Caki2 (cell line): ENCODE measurements around the gene CTRB1. TPM values are rescaled to one million over a fixed set of nuclear protein-coding genes. Genes with fewer than 3 reads are reported as not detected.

Experiments used
- total RNA-seq: library from RNA; depleted of rRNA; stranded (reverse); fragments of >200 nt; shearing (Covaris generic); gene quantifications from 2 replicates; pipeline ENCODE4 v1.2.3, GENCODE V29; 2014; ENCODE audit warnings: low replicate concordance; rRNA removed

Gene CTRB1
- total RNA-seq, 1 experiment from 2014 or later, result not detected

Other genes starting within 250 kb of the CTRB1 start
- gene WDR59, start 233.9 kb upstream of the CTRB1 start, total RNA-seq, result 15.8 and 24.2 TPM in 2 replicates
- gene ZNRF1, start 220.0 kb upstream of the CTRB1 start, total RNA-seq, result 66.7 and 104 TPM in 2 replicates
- 0.95 and 1.8 TPM in 2 replicates for gene LDHD, start 102.2 kb upstream of the CTRB1 start, total RNA-seq
- gene ZFP1, start 70.5 kb upstream of the CTRB1 start, total RNA-seq, result 7.9 and 14.4 TPM in 2 replicates
- gene CTRB2, start 11.8 kb upstream of the CTRB1 start, total RNA-seq, result not detected in 2 replicates
- gene BCAR1, start 32.6 kb downstream of the CTRB1 start, total RNA-seq, result 85.7 and 94.2 TPM in 2 replicates
- gene CFDP1, start 214.5 kb downstream of the CTRB1 start, total RNA-seq, result 34.9 and 64.6 TPM in 2 replicates
- gene TMEM170A, start 245.7 kb downstream of the CTRB1 start, total RNA-seq, result 14.9 and 22.5 TPM in 2 replicates